GM23248 (cell line): ENCODE results near the gene RNF32. TPM values are rescaled to one million over a fixed set of nuclear protein-coding genes. Genes with fewer than 3 reads are reported as not detected.

ENCODE experiments used
- DNase-seq: peaks from one replicate; pipeline ENCODE4 v3.0.0-alpha.2; 2015
- H2AFZ ChIP-seq: fragments of 200-600 bp; sonication (generic); 2 replicates; pipeline ENCODE4 v1.6.1; 2016; ENCODE audit warnings: antibody characterized with exemption
- H3F3A ChIP-seq: fragments of 200-600 bp; sonication (generic); 2 replicates; pipeline ENCODE4 v1.6.1; 2016; ENCODE audit warnings: mild to moderate bottlenecking, antibody characterized with exemption, mixed run types; ENCODE audit not compliant: insufficient read depth
- H3K27ac ChIP-seq: fragments of 200-600 bp; sonication (generic); 2 replicates; pipeline ENCODE4 v1.5.1; 2016; ENCODE audit warnings: mild to moderate bottlenecking
- H3K27me3 ChIP-seq: fragments of 200-600 bp; sonication (generic); replicated peaks from 2 replicates; pipeline ENCODE4 v1.6.1; 2016; ENCODE audit warnings: mild to moderate bottlenecking; ENCODE audit not compliant: insufficient read depth
- H3K36me3 ChIP-seq: fragments of 200-600 bp; sonication (generic); 2 replicates; pipeline ENCODE4 v1.6.1; 2016; ENCODE audit warnings: low read depth, mild to moderate bottlenecking
- H3K4me1 ChIP-seq: fragments of 200-600 bp; sonication (generic); 2 replicates; pipeline ENCODE4 v1.6.1; 2016; ENCODE audit warnings: mild to moderate bottlenecking; ENCODE audit not compliant: insufficient read depth
- H3K4me2 ChIP-seq: fragments of 200-600 bp; sonication (generic); one replicate; pipeline ENCODE4 v1.6.1; 2016; ENCODE audit warnings: mild to moderate bottlenecking; ENCODE audit not compliant: unreplicated experiment
- H3K4me3 ChIP-seq: fragments of 200-600 bp; sonication (generic); 2 replicates; pipeline ENCODE4 v1.5.1; 2016; ENCODE audit warnings: mild to moderate bottlenecking
- H3K79me2 ChIP-seq: fragments of 200-600 bp; sonication (generic); 2 replicates; pipeline ENCODE4 v1.6.1; 2016; ENCODE audit warnings: mild to moderate bottlenecking; ENCODE audit not compliant: insufficient read depth
- H3K9ac ChIP-seq: fragments of 200-600 bp; sonication (generic); 2 replicates; pipeline ENCODE4 v1.6.1; 2016; ENCODE audit warnings: mild to moderate bottlenecking
- H3K9me2 ChIP-seq: fragments of 200-600 bp; sonication (generic); 2 replicates; pipeline ENCODE4 v1.6.1; 2016; ENCODE audit warnings: mixed run types, mild to moderate bottlenecking, moderate library complexity; ENCODE audit not compliant: insufficient read depth
- H3K9me3 ChIP-seq: fragments of 200-600 bp; sonication (generic); one replicate; pipeline ENCODE4 v1.6.1; 2017; ENCODE audit warnings: low read depth
- H4K20me1 ChIP-seq: fragments of 200-600 bp; sonication (generic); 2 replicates; pipeline ENCODE4 v1.6.0; 2016; ENCODE audit not compliant: insufficient read depth
- EZH2 ChIP-seq: fragments of 200-600 bp; sonication (generic); IDR thresholded peaks from 2 replicates; pipeline ENCODE4 v1.6.1; 2018; ENCODE audit warnings: antibody characterized with exemption, mild to moderate bottlenecking; ENCODE audit not compliant: insufficient read depth, poor library complexity, severe bottlenecking
- EZH2phosphoT487 ChIP-seq: fragments of 200-600 bp; sonication (generic); IDR thresholded peaks from 2 replicates; pipeline ENCODE4 v1.6.1; 2018; ENCODE audit warnings: antibody characterized with exemption, moderate library complexity, mild to moderate bottlenecking, low read depth; ENCODE audit not compliant: insufficient read depth
- WGBS, 2 experiments: methylation state at CpG; one replicate each; pipeline ENCODE4 v1.1.6; 2015 to 2017; ENCODE audit warnings: low lambda C conversion rate in 2 of 2, low coverage in 1 of 2; ENCODE audit errors: missing lambda C conversion rate in 2 of 2; 5-methylcytosine and 5-hydroxymethylcytosine counted together
- in situ Hi-C: fragments of 300-500 bp; cut with MboI; formaldehyde crosslinking; loops from 2 replicates; pipeline ENCODE4 v1.15.0; 2020
- polyA plus RNA-seq: library from polyadenylated mRNA; unstranded; fragments of >200 nt; fragmentation: Nextera tagmentation; extraction: Ambion mirVana; gene quantifications from 2 replicates; pipeline ENCODE4 v1.2.1, GENCODE V29; 2016
- total RNA-seq: library from RNA; depleted of rRNA; stranded (reverse); fragments of >200 nt; shearing (Covaris generic); gene quantifications from 2 replicates; pipeline ENCODE4 v1.2.3, GENCODE V29; 2014

The RNF32 gene
- total and polyA plus RNA-seq, 2 experiments from 2014 or later, result 1.1 to 2.4 TPM

DNA sequence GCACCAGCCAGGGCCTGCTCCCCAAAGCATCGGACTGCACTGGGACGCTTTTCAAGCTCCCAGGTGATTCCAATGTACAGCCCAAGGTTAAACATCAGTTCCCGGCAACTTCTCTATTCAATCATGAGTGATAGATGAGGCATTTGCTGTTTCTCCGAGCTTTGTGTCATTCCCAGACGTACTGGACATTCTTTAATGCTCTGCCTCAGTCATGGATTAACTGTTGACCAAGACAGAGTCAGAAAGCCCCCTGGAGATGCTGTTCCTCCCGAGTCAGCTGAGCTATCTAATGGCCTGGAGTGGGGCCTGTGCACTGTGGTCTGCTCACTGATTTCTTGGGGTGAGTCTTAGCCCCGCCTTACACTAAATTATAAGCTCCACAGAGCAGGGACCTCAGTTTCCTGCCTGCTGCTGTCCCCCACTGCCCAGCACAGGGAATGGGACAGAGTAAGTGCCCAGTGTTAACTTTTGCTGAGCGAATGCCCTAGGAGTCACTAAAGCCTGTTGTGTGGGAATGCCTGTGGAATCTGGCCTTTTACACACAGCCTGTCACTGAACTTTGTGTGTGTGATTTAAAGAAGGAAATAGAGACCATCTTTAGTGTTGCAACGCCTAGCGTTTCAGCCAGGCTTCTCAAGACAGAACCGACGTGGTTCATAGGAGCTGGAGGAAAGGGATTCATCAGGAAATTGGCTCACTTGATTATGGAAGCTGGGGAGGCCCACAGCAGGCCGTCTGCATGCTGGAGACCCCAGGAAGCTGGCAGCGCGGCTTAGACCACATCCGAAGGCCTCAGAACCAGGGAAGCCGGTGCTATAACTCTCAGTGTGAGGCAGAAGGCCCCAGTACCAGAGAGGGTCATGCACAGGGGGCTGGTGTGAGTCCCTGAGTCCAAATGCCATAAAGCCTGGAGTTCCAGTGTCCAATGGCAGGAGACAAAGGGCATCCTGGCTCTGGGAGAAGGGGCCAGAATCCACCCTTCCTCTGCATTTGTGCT, 29.3 kb upstream of the RNF32 start:
- H3K9ac ChIP-seq, result no peak overlapping the region
- in situ Hi-C loops, result no loop called here
- H4K20me1 ChIP-seq, result no peaks in the 10 kb centered on the region
- H3K4me2 ChIP-seq, result no peak overlapping the region
- H3K79me2 ChIP-seq, result no peaks in the 10 kb centered on the region
- TF ChIP-seq EZH2 (no peak), EZH2phosphoT487 (no peak)
- H3K4me1 ChIP-seq, result no peaks in the 10 kb centered on the region
- no peaks in the 10 kb centered on the region for H3F3A ChIP-seq
- no peak overlapping the region for H3K27ac ChIP-seq
- H3K9me3 ChIP-seq, result no peaks in the 10 kb centered on the region
- H3K4me3 ChIP-seq, result no peak overlapping the region
- H3K27me3 ChIP-seq, result peaks cover 30% of the 10 kb centered on the region
- H3K36me3 ChIP-seq, result no peaks in the 10 kb centered on the region
- WGBS, 2 experiments, result 40 to 47% methylated on average over 17 of the region's 17 CpGs
- DNase-seq, result no peak
- no peaks in the 10 kb centered on the region for H3K9me2 ChIP-seq
- no peak overlapping the region for H2AFZ ChIP-seq

DNA sequence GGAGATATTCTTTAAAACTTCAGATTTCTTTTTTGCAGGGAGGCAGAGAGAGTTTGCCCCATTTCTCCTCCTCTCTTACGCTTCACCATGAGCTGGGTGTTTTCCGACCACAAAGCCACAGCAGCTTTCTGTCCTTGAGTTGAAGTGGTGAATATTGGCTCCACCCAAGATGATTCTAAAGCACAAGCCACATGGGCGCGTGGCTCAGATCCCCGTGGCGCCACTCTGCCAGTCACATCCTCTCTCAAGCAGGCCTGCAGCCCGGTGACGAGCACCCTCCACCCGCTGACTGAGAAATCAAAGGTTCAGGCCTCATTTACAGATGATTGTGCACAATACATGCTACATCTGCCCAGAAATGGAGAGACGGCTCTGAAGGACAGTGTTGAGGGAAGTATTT, 27.6 kb upstream of the RNF32 start:
- 63 to 68% methylated on average over 10 of the region's 10 CpGs for WGBS, 2 experiments
- H3K27me3 ChIP-seq, result peaks cover 42% of the 10 kb centered on the region
- H3K4me3 ChIP-seq, result no peak overlapping the region
- no peaks in the 10 kb centered on the region for H3F3A ChIP-seq
- H3K79me2 ChIP-seq, result no peaks in the 10 kb centered on the region
- no peaks in the 10 kb centered on the region for H4K20me1 ChIP-seq
- in situ Hi-C loops, result no loop called here
- H3K9me3 ChIP-seq, result no peaks in the 10 kb centered on the region
- DNase-seq, result no peak
- H3K9ac ChIP-seq, result no peak overlapping the region
- H3K4me2 ChIP-seq, result no peak overlapping the region
- H3K27ac ChIP-seq, result no peak overlapping the region
- H3K9me2 ChIP-seq, result no peaks in the 10 kb centered on the region
- H2AFZ ChIP-seq, result no peak overlapping the region
- no peaks in the 10 kb centered on the region for H3K4me1 ChIP-seq
- H3K36me3 ChIP-seq, result no peaks in the 10 kb centered on the region
- TF ChIP-seq EZH2, result no peak
- no peak for TF ChIP-seq EZH2phosphoT487

DNA sequence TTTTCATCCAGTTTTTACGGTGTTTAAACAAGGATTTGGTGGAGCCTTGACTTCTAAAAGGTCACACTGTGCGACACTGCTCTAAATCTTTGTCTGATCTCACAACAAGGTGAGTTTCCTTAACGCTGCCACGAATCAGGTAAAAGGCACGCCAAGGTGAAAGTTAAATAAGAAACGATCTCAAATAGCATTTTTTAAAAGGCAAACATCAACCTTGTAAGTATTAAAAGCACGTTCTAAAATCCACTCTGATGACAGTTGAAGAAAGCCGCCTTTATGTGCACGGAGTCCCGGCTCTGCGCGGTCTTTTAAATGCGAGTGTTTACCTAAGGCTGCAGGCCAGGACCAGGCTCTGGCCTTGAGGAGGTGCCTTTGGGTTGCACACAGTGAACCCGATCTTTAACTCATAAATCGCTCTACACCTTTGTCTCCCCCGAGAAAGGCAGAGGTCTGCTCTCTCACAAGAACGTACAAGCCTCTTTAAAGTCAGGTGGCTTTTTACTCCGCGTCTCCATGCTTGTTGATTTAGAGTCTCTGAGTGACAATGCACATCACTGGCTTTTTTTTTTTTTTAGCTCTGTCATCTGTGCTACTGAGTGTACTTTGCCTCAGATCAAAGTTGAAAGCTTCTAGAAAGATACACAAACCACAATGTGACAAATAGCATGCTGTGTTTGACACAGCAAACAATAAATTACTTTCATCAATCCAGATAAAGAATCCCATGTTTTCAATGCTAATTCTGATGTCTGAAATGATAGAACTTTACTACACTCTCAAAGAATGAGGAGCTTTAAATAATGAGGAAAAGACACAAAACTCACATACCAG, 25.9 kb upstream of the RNF32 start:
- peaks cover 42% of the 10 kb centered on the region for H3K27me3 ChIP-seq
- H3K9ac ChIP-seq, result no peak overlapping the region
- H3K79me2 ChIP-seq, result no peaks in the 10 kb centered on the region
- no peak overlapping the region for H3K4me3 ChIP-seq
- H3K36me3 ChIP-seq, result no peaks in the 10 kb centered on the region
- no peaks in the 10 kb centered on the region for H4K20me1 ChIP-seq
- H3K27ac ChIP-seq, result no peak overlapping the region
- no peak for DNase-seq
- H2AFZ ChIP-seq, result no peak overlapping the region
- in situ Hi-C loops, result no loop called here
- TF ChIP-seq EZH2, result no peak
- TF ChIP-seq EZH2phosphoT487, result no peak
- WGBS, 2 experiments, result 37% methylated on average over 19 of the region's 19 CpGs
- no peaks in the 10 kb centered on the region for H3F3A ChIP-seq
- H3K9me3 ChIP-seq, result no peaks in the 10 kb centered on the region
- H3K9me2 ChIP-seq, result no peaks in the 10 kb centered on the region
- no peaks in the 10 kb centered on the region for H3K4me1 ChIP-seq
- H3K4me2 ChIP-seq, result no peak overlapping the region

DNA sequence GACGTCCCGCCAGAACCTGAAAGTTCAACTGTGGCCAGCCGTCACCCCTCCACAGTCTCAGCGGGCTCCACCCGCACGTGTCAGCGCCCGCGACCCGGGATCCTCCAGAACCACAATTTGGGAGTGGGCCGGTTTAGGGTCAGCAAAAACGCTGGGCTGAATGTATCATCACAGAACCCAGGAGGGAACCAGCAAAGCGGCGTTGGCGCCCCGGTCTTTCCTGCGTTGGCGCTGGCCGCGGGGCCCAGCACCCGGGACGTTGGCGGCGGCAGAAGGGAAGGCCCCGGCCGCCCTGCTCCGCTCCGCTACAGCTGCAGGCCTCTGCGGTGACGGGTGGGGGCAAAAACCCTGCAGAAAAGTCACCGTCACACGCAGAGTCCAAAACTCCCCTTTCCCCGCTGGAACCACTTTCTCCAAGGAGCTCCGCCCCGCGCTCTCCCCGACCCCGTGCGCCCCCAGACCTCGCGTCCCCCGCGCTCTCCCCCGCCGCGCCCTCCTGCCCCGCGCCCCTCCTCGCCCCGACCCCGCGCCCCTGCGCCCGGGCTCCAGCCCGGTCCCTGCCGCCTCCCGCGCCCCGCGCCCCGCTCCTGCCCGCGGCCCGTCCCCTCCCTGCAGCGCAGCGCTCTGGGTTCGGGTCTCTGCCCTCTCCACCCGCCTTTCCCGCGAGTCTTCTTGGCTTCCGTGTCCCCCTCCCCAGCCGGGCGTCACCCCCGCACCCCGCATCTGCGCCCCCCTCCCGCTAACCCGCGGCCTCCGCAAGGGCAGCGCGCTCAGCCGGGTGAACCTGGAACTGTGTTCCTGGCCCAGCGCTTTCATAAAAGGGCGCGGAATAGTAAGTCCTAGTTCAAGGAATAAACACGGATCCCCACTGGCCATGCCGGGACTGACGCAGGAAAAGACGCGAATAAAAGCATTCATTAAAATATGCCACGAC, 24.0 kb upstream of the RNF32 start:
- Histone ChIP-seq H3K27me3 (peaks cover 39% of the 10 kb centered on the region), H3K9me3 (no peaks in the 10 kb centered on the region), H3K79me2 (no peaks in the 10 kb centered on the region), H3K4me3 (0 out of 2 replicates have a peak overlapping the region, but pooled peaks have one; percentile 26), H3F3A (no peaks in the 10 kb centered on the region), H3K27ac (no peak overlapping the region), H3K4me2 (no peak overlapping the region), H2AFZ (no peak overlapping the region), H3K9ac (no peak overlapping the region), H3K9me2 (no peaks in the 10 kb centered on the region), H3K36me3 (no peaks in the 10 kb centered on the region), H4K20me1 (no peaks in the 10 kb centered on the region), H3K4me1 (no peaks in the 10 kb centered on the region)
- peak; percentile 33 for DNase-seq
- in situ Hi-C loops, result no loop called here
- TF ChIP-seq EZH2phosphoT487 (no peak), EZH2 (no peak)
- 12 to 17% methylated on average over 43 to 92 of the region's 92 CpGs for WGBS, 2 experiments
